Stimulated activated naive CD8-positive, alpha-beta T cell treated with anti-CD3 and anti-CD28 coated beads, Interleukin-15, Interleukin-2, amounts not matched to agents 100 U/mL and 50 U/mL, for 24 hours (primary cell): ENCODE results near the gene UCP2.

Experiments used
- ATAC-seq: fragments of 150-1000 bp; cut with Tn5 transposase; one replicate; pipeline ENCODE4 v1.10.0; 2021
- DNase-seq: peaks from one replicate; pipeline ENCODE4 v3.0.0; 2021

UCP2 gene

DNA sequence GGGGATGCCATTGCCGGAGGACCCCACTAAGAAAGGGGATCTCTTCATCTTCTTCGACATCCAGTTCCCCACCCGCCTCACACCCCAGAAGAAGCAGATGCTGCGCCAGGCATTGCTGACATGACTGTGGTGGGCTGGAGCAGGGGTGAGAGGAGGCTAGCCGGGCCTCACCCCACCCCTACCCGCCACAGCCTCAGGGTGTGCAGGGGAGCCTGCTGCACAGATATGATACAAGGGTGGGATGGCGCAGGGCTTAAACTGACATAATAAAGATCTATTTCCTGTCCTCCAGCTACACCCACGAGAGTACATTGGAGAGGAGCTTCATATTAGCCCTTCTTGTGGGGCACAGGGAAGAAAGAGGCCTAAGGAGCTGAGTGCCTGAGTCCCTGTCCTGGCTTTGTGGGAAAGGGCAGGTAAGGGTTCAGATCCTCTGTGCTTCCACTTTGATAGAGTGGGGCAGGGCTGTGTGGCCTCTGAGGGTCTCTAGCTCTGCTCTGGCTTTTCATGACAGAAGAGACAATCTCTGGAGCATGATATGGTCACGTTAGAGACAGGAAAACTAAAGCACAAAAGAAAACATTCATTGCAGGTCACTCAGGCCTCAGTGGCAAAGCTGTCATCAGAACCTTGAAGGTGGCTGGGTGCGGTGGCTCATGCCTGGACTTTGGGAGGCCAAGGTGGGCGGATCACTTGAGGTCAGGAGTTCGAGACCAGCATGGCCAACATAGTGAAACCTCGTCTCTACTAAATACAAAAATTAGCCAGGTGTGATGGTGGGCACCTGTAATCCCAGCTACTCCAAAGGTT, 12.4 kb downstream of the UCP2 start:
- DNase-seq, result peak; percentile 43
- ATAC-seq, result peak; percentile 20

GRCh38 chr11:73969091-73969490, 13.6 kb downstream of the UCP2 start:
- ATAC-seq, result no peak
- no peak for DNase-seq

DNA sequence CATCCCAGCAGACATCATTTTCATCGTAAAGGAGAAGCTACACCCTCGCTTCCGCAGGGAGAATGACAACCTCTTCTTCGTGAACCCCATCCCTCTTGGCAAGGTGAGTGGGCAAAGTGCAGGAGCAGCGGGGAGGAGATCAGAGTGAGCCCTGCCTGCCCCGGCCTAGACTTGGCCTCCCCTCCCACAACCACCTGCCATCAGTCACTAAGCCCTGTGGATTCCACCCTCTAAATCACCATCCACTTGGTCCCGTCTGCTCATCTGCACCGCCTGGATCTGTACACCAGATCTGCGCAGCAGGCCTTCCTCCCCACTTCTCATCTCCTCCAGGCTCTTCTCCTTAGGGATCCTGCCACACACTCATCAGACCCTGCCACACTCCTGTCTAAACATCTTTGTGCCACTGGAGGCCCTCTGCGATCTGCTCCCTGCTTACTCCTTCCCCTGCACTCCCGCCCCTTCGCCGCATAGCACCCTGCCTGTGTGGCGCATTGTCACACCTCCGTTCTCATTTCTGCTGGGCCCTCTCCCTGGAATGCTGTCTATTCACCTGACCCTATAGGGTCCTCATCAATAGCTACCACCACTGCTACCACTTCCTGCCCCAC, 14.2 kb downstream of the UCP2 start:
- ATAC-seq, result no peak
- DNase-seq, result no peak

DNA sequence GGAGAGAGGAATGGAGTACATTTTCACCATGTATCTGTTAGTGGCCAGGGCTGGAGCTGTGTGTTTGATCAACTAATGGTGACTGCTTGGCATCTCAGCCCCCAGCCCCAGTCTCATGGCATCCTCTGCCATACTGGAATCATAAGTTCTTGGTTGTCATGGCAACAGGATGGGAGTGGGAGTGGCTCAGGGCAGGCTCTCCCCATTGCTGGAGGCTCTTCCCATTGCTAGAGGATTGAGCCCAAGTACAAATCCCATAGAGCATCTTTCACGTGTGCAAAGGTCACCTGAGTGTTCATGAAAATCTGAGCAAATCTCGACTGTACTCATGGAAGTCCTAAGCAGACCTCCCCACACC, 16.9 kb downstream of the UCP2 start:
- no peak for ATAC-seq
- DNase-seq, result no peak

DNA sequence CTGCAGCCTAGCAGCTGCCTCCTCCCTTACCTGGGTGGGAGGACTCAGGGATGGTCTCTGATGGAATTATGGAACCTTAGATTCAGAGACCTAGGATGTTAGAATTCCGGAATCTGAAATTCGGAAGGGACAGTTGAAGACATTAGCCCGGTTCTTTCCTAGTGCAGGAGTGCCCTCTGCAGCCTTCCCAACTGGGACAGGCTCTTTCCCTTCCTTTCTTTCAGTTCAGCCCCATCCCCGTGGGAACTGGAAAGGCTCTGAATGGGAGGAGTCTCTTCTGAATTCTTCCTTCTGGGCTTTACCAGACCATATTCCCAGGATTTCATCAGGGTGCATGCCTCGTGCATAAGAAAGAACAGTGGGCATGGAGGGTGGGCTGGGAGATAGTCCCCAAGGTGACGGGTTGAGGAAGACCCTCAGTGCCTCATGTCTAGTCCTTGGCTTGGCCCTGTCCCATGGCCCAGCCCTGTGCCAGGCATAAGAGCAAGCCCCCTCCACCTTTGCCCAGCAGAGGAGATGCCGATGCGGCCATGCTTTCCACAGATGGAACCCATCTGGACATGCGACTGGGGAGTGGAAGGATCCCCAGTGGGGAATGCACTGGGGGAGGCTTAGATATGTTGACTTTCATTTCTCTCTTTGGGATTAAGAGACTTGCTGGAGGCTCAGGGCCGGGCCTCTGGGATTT, 17.4 kb downstream of the UCP2 start:
- DNase-seq (no peak), ATAC-seq (no peak)

DNA sequence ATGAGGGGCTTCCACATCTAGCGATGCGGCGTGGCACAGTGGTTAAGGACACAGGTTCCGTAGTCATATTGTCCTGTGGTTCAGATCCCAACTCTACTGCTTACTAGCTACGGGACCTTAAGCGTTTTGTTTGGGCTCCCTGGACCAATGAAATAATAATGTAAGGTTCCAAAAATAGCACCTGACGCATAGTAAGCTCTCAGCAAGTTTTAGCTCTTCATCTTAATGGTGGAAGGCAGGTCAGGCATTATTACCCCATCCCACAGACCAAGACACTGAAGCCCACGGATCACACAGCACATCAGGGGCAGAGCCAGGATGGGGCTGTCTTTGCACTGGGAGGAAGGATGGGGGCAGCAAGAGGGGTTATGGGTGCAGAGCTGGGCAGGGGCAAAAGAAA, 18.8 kb downstream of the UCP2 start:
- ATAC-seq, result no peak
- DNase-seq, result no peak

DNA sequence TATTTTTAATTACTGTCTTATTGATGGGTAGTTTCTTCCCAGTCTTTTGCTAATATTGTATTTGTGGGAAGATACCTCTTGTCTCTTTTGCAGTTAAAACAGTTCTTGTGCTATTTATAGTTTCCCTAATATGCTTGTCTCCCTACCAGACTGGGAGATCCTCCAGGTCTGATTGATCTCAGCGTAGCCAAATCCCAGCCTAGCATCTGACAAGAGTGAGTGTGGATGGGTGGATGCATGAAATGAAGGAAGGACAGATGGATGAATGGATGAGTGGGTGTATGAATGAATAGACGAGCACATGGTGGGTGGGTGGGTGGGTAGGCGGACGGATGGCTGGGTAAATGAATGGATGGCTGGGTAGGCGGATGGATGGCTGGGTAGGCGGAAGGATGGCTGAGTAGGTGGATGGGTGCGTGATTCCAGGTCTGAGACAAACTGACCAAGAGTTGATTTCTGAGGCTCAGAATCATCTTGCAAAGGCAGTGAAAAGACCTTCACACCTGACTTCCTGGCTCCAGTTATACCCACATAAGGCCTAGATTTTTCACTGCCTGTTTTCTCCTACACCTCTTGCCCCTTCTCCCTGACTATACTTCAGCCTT, 20.4 kb downstream of the UCP2 start:
- no peak for DNase-seq
- ATAC-seq, result no peak

DNA sequence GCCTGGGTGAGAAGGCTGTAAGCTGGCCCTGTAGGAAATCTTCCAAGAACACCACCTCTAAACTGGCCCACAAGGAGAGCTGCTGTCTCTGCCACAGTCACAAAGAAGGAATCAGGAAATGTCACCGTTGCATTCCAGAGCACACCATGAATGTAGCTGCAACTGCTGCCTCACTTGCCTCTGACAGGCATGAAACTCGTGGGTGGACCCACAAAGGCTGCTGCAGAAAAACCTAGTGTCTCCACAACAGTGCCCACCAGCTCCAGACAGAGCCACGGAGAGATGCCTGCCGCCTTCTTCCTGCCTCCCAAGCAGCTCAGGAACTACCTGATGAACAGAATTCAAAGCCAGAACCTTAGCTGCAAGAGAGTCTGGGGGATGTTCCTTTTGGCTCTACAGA, 21.3 kb downstream of the UCP2 start:
- ATAC-seq, result no peak

DNA sequence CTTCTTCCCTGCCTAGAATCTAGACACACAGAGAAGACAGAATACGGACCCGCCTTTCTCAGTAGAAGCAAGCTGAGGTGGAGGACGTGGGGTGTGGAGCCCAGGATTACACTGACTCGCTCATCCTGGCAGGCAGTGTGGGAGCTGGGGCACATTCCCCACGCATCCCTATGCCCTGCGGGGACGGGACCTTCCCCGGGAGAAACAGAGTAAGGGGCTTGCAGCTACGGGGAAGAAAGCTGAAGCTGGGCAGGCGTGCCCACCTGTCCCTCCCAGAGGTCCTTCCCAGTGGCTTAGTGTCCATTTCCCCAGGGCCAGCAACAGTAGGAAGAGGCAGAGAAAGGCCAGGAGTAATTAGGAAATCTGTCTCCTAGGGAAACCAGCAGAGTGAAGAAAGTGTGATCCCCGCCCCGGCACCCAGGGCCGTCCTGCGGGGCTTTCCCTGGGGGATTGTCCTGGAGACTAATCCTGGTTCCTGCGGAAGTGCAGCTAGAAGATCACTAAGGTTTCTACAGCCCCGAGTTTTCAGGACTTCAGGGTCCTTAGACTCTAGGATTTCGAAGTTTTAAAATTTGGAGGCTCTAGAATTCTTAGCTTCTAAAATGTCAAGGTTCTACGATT, 24.0 kb downstream of the UCP2 start:
- ATAC-seq (no peak), DNase-seq (no peak)

More for the DNA sequence above, 21.3 kb downstream of the UCP2 start:
- DNase-seq, result no peak

- peak; percentile 46 for ATAC-seq
These were observed 24.8 kb downstream of the UCP2 start for GRCh38 chr11:73957654-73958361.

GRCh38 chr11:73956876-73957653, 25.6 kb downstream of the UCP2 start:
- DNase-seq, result no peak
- no peak for ATAC-seq

More at GRCh38 chr11:73957654-73958361, 24.8 kb downstream of the UCP2 start:
- DNase-seq, result no peak

- ATAC-seq (no peak), DNase-seq (no peak)
These were observed 30.8 kb downstream of the UCP2 start for GRCh38 chr11:73951797-73952196.

DNA sequence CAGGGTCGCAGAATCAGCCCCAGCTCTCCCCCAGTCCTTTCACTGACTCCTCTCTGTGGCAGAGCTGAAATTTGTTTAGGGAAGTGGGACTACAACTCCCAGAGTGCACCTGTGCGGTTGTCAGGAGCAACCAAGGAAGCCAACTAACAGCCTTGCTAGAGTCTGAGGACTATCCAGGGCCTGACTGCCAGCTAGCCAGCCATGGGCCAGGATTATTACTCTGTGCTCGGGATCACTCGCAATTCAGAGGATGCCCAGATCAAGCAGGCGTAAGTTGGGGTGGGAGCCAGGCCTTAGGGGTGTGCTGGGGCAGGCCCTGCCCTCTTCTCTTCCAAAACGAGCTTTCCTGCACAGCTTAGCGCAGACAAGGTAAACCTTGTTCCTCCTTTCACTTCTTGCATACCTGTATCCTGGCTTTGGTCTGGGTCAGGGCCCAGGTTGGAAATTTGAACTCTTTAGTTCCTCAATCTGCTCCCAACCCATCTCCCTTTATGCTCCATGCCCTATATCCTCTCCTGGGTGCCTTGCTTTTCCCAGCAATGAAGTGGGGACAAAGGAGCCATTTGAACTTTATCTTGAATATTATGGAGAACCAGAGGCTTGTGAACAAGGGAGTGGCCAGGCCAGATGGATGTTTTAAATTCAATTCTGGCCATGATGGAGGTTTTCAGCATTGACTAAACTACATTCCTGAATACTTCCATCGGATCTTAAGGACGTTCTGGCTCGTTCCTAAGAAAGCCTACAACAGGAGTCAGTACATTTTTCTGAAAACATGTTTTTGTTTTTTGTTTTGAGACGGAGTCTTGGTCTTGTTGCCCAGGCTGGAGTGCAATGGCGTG, 31.6 kb downstream of the UCP2 start, which contains the start of gene DNAJB13:
Gene DNAJB13, plus strand, starts transcription at position 158 of the 842 bp plus-strand sequence. Its CDS starts 44 bp downstream, at position 202.
- ATAC-seq, result peak; percentile 52
- no peak for DNase-seq

DNA sequence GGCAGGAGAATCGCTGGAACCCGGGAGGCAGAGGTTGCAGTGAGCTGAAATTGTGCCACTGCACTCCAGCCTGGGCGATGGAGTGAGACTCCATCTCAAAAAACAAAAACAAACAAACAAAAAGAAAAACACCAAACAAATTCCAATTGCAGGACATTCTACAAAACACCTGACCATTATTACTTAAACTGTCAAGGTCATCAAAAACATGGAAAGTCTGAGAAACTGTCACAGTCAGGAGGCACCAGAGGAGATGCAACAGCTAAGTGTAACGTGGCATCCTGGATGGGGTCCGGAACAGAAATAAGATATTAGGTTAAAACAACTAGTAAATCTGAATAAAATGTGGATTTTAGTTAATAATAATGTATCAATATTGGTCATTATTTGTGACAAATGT, 32.7 kb downstream of the UCP2 start:
- no peak for ATAC-seq

GRCh38 chr11:73949246-73949645, 33.4 kb downstream of the UCP2 start:
- DNase-seq (no peak), ATAC-seq (no peak)

More for the DNA sequence above, 32.7 kb downstream of the UCP2 start:
- no peak for DNase-seq

GRCh38 chr11:73946798-73947458, 35.7 kb downstream of the UCP2 start:
- ATAC-seq, result no peak
- DNase-seq, result no peak

- ATAC-seq, result no peak
These were observed 37.2 kb downstream of the UCP2 start for GRCh38 chr11:73945396-73945795.

GRCh38 chr11:73944901-73945300, 37.7 kb downstream of the UCP2 start:
- ATAC-seq (no peak), DNase-seq (no peak)

More at GRCh38 chr11:73945396-73945795, 37.2 kb downstream of the UCP2 start:
- DNase-seq, result no peak

GRCh38 chr11:73944085-73944484, 38.6 kb downstream of the UCP2 start:
- DNase-seq (no peak), ATAC-seq (no peak)
